HCT116 (cell line): ENCODE measurements around the gene OR10A4. TPM values are rescaled to one million over a fixed set of nuclear protein-coding genes. Genes with fewer than 3 reads are reported as not detected.
A peak's percentile ranks its signal among the peaks of the same experiment; 100 is the strongest.

Experiments
- ATAC-seq: fragments of 200-7000 bp; cut with Tn5 transposase; 2 replicates; pipeline ENCODE4 v1.9.1; 2020; ENCODE audit warnings: mild to moderate bottlenecking, moderate library complexity
- BruUV-seq: library from RNA; stranded (reverse); fragments of 400-500 nt; replicated peaks from 2 replicates; lab custom pipeline; 2021; lab: Mats Ljungman, UMichigan
- CTCF ChIA-PET: fragments of 300-600 bp; sonication (Branson Sonifier 250); formaldehyde crosslinking; loops from one replicate; lab custom pipeline; 2021; ENCODE audit warnings: antibody characterized with exemption; lab: Charles Lee
- POLR2A ChIA-PET: fragments of 300-600, 350-600 bp; sonication (Branson Sonifier 250); formaldehyde crosslinking; loops from one replicate; lab custom pipeline; 2021; ENCODE audit warnings: antibody characterized with exemption; lab: Charles Lee
- RAD21 ChIA-PET, 2 experiments: fragments of 300-600 bp; sonication (Branson Sonifier 250); formaldehyde crosslinking; loops; one replicate each; lab custom pipeline; 2023; ENCODE audit warnings: low total read pairs in 2 of 2; ENCODE audit not compliant: uncharacterized antibody in 2 of 2, unreplicated experiment in 2 of 2, low non-redundant PET in 1 of 2; lab: Charles Lee
- DNase-seq: peaks from one replicate; pipeline ENCODE4 v3.0.0-alpha.2; 2010; ENCODE audit warnings: low read depth, low spot score
- H2AFZ ChIP-seq: fragments of 200-600 bp; shearing (Covaris generic), sonication (generic); 2 replicates; pipeline ENCODE4 v1.6.1; 2017; ENCODE audit warnings: low read depth, mixed run types, mixed read lengths, antibody characterized with exemption, low read length; ENCODE audit not compliant: poor library complexity, severe bottlenecking
- H3K27ac ChIP-seq: 2 replicates; pipeline ENCODE4 v1.5.1; 2012; ENCODE audit warnings: low read depth, low read length
- H3K27me3 ChIP-seq: fragments of 200-600 bp; sonication (generic); 2 replicates; pipeline ENCODE4 v1.6.1; 2016; ENCODE audit warnings: mixed run types, low read length, mixed read lengths; ENCODE audit not compliant: insufficient read depth
- H3K36me3 ChIP-seq, 2 experiments: fragments of 200-500 bp in 1 of 2; fragments of 200-600 bp in 1 of 2; sonication (Bioruptor generic) in 1 of 2; sonication (generic) in 1 of 2; 2 replicates each; pipeline versions ENCODE4 v1.5.1 to v1.6.1; 2014 to 2016; ENCODE audit warnings: low read length in 2 of 2, inconsistent platforms in 1 of 2, mixed read lengths in 1 of 2, mixed run types in 1 of 2; ENCODE audit not compliant: insufficient read depth in 2 of 2, control insufficient read depth in 1 of 2
- H3K4me1 ChIP-seq, 2 experiments: fragments of 200-600 bp in 1 of 2; sonication (generic) in 1 of 2; 2 replicates each; pipeline versions ENCODE4 v1.5.1 to v1.6.1; 2012 to 2017; ENCODE audit warnings: low read length in 2 of 2, inconsistent platforms in 1 of 2, mild to moderate bottlenecking in 1 of 2, mixed read lengths in 1 of 2, mixed run types in 1 of 2, moderate library complexity in 1 of 2; ENCODE audit not compliant: insufficient read depth in 2 of 2, control insufficient read depth in 1 of 2
- H3K4me2 ChIP-seq: fragments of 200-600 bp; sonication (generic); 2 replicates; pipeline ENCODE4 v1.6.1; 2017; ENCODE audit warnings: mixed run types, low read length, mixed read lengths
- H3K4me3 ChIP-seq, 2 experiments: fragments of 200-600 bp in 1 of 2; sonication (generic) in 1 of 2; replicated peaks in 1 of 2; 2 replicates each; pipeline ENCODE4 v1.5.1; 2011 to 2016; ENCODE audit warnings: low read length in 2 of 2, control low read depth in 1 of 2, low read depth in 1 of 2, mild to moderate bottlenecking in 1 of 2, mixed read lengths in 1 of 2, mixed run types in 1 of 2
- H3K79me2 ChIP-seq: fragments of 200-600 bp; sonication (generic); 2 replicates; pipeline ENCODE4 v1.6.1; 2017; ENCODE audit warnings: mild to moderate bottlenecking, mixed run types, low read length, moderate library complexity, mixed read lengths; ENCODE audit not compliant: insufficient read depth
- H3K9ac ChIP-seq: fragments of 200-600 bp; sonication (generic); 2 replicates; pipeline ENCODE4 v1.6.1; 2016; ENCODE audit warnings: low read length, mixed read lengths
- H3K9me2 ChIP-seq: fragments of 200-600 bp; sonication (generic), shearing (Covaris generic); 2 replicates; pipeline ENCODE4 v1.6.1; 2017; ENCODE audit warnings: mixed run types, mild to moderate bottlenecking, moderate library complexity; ENCODE audit not compliant: insufficient read depth
- H3K9me3 ChIP-seq, 2 experiments: fragments of 200-500 bp in 1 of 2; fragments of 200-600 bp in 1 of 2; sonication (Bioruptor generic) in 1 of 2; sonication (generic) in 1 of 2; 2 replicates each; pipeline ENCODE4 v1.6.1; 2014 to 2017; ENCODE audit warnings: low read length in 2 of 2, mixed read lengths in 2 of 2, inconsistent platforms in 1 of 2, low read depth in 1 of 2, mild to moderate bottlenecking in 1 of 2, mixed run types in 1 of 2, moderate library complexity in 1 of 2; ENCODE audit not compliant: control insufficient read depth in 1 of 2, insufficient read depth in 1 of 2
- H4K20me1 ChIP-seq: fragments of 200-600 bp; sonication (generic), shearing (Covaris generic); 2 replicates; pipeline ENCODE4 v1.6.1; 2017; ENCODE audit warnings: mixed run types, mild to moderate bottlenecking, moderate library complexity; ENCODE audit not compliant: insufficient read depth
- CBX3 ChIP-seq: IDR thresholded peaks from 2 replicates; pipeline ENCODE4 v1.6.1; 2012; ENCODE audit warnings: low read depth
- ELF1 ChIP-seq: IDR thresholded peaks from 2 replicates; pipeline ENCODE4 v1.6.1; 2012; ENCODE audit warnings: low read depth, borderline replicate concordance
- FOSL1 ChIP-seq: IDR thresholded peaks from 2 replicates; pipeline ENCODE4 v1.6.1; 2012; ENCODE audit warnings: low read depth
- REST ChIP-seq: IDR thresholded peaks from 2 replicates; pipeline ENCODE4 v1.6.1; 2012; ENCODE audit warnings: low read depth
- SIN3A ChIP-seq: IDR thresholded peaks from 2 replicates; pipeline ENCODE4 v1.6.1; 2012; ENCODE audit warnings: low read depth
- SP1 ChIP-seq: IDR thresholded peaks from 2 replicates; pipeline ENCODE4 v1.6.1; 2012; ENCODE audit warnings: low read depth
- SRF ChIP-seq: IDR thresholded peaks from 2 replicates; pipeline ENCODE4 v1.6.1; 2012; ENCODE audit warnings: low read depth
- TCF7L2 ChIP-seq: IDR thresholded peaks from 2 replicates; pipeline ENCODE4 v1.7.0; 2011; ENCODE audit warnings: borderline replicate concordance, inconsistent platforms; ENCODE audit not compliant: insufficient read depth, insufficient read length; ENCODE audit errors: extremely low read depth
- ZFX ChIP-seq: fragments of 450-650 bp; IDR thresholded peaks from 2 replicates; pipeline ENCODE4 v1.6.1; 2017
- ZNF274 ChIP-seq: fragments of 200-500 bp; sonication (Bioruptor generic); IDR thresholded peaks from 2 replicates; pipeline ENCODE4 v1.6.1; 2014; ENCODE audit warnings: mild to moderate bottlenecking, low read depth, low read length, inconsistent platforms
- intact Hi-C: fragments of 100-400 bp; cut with micrococcal nuclease; formaldehyde crosslinking; loops from 2 replicates; pipeline ENCODE4 v1.10.0; 2022
- total RNA-seq: library from RNA; stranded (reverse); gene quantifications from one replicate; pipeline ENCODE4 v1.2.1, GENCODE V29; 2021; ENCODE audit not compliant: unreplicated experiment

Gene OR10A4
- total RNA-seq, 1 experiment from 2014 or later: not detected

DNA sequence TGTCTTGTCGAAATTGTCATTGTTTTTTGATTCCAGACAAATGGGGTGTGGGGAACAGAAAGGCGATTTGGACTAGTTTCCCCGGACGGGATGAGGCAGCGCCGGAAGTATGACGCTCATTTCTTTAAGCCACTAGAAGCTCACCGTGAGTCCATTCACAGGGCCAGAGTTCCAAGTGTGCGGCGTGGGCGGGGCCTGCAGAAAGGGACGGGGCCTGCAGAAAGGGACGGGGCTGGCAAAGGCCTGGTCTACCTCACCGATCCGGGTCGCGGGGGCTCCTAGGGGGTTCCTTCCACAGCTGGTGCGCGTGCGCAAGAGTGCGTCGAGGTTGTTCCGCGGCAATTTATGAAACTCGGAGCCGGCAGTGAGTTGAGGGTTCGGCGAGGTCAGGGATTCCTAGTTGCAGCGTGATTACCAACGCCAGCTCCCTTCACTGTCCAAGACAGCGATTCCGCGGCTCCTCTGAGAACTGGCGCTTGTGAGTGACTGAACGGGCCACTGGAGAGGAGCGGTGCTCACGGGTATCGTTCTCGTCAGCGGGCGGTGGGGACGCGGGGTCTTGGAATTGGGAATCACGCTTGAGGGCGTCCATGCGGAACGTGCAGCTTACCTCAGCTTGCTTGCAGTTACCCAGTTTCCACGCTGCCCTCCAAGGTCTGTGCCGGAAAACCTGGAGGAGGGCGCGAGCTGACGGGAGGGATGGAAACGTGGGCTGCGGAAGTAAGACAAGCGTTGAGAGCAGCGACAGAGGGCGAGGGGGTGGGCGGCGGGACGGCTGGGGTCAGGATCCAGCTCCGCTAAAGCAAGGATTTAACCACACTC is 50.0 kb downstream of the OR10A4 start, which contains the start of gene ZNF215 (continued):
- TF ChIP-seq REST (no peak), ZFX (peak; percentile 21; the same call in 1 of the 2 replicates), ZNF274 (no peak), SP1 (no peak), FOSL1 (no peak), TCF7L2 (no peak), CBX3 (no peak)

DNA sequence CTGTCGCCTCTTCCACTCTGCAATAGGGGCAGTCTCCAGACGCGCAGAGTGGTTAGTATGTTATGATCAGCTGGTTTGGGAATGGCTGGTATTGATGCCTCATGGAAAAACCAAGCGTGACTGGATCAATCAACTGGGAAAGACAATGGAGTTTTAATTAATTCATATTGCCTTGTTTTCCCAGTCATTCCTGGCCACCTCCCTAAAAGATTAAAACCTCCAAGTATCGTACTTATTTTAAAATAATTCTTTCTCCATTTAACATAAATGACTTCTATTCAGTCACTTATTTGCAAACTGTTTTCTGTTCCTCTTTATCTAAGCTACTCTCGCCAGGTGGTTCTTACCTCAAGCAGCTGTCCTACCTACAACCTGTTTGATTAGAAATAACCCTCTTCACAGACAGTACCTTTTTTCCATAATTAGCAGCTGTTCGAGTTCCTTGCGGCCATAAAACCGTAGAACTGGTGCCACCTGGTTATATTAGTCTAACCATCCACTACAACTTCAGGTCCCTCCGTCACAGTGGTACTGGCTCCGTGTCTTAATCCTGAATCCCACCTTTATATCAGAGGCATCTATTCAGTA is 50.7 kb downstream of the OR10A4 start:
- ChIA-PET POLR2A (interaction anchor here (0.8 kb wide), 1 partner anchor 12 kb away, joined by 3 read pairs; no protein-coding TSS in a partner anchor), RAD21 (no interaction called here), CTCF (no interaction called here)
- intact Hi-C loops: no loop called here
- peaks cover 11 to 15% of the 10 kb centered on the region in 2 experiments for H3K4me1 ChIP-seq
- H3K79me2 ChIP-seq: peaks cover 48% of the 10 kb centered on the region
- BruUV-seq: no TSS peak
- H4K20me1 ChIP-seq: no peaks in the 10 kb centered on the region
- H3K4me2 ChIP-seq: peak overlapping the region; percentile 78
- H3K36me3 ChIP-seq: no peaks in the 10 kb centered on the region; a peak in 1 of 4 replicates
- DNase-seq (peak; percentile 10), ATAC-seq (peak; percentile 35; the same call in 1 of the 2 replicates)
- TF ChIP-seq ZNF274: no peak
- peak; percentile 8; the same call in 1 of the 2 replicates for TF ChIP-seq SIN3A
- no peak for TF ChIP-seq SRF
- TF ChIP-seq ELF1: no peak
- peak overlapping the region; percentile 37 for H2AFZ ChIP-seq
- peak overlapping the region; percentile 86 for H3K9ac ChIP-seq
- H3K4me3 ChIP-seq: peak overlapping the region; percentile 78 to 93
- peak overlapping the region; percentile 89 for H3K27ac ChIP-seq
- H3K27me3 ChIP-seq: no peaks in the 10 kb centered on the region
- no peaks in the 10 kb centered on the region for H3K9me3 ChIP-seq
- H3K9me2 ChIP-seq: no peaks in the 10 kb centered on the region

Other genes starting within 250 kb of the OR10A4 start
- 0.30 TPM for gene DCHS1, start 220.8 kb upstream of the OR10A4 start, total RNA-seq
- 75.0 TPM for gene MRPL17, start 193.3 kb upstream of the OR10A4 start, total RNA-seq
- gene OR2AG2, start 104.6 kb upstream of the OR10A4 start, total RNA-seq: 0.07 TPM
- not detected for gene OR2AG1, start 93.6 kb upstream of the OR10A4 start, total RNA-seq
- 0.22 TPM for gene OR6A2, start 76.9 kb upstream of the OR10A4 start, total RNA-seq
- not detected for gene OR10A5, start 30.9 kb upstream of the OR10A4 start, total RNA-seq
- gene OR10A2, start 13.6 kb upstream of the OR10A4 start, total RNA-seq: not detected
- 0.20 TPM for gene OR2D2, start 15.9 kb downstream of the OR10A4 start, total RNA-seq
- not detected for gene OR2D3, start 44.4 kb downstream of the OR10A4 start, total RNA-seq
- 9.9 TPM for gene ZNF215, start 49.8 kb downstream of the OR10A4 start, total RNA-seq
- gene ZNF214, start 143.7 kb downstream of the OR10A4 start, total RNA-seq: 2.1 TPM
- 0.49 TPM for gene NLRP14, start 143.9 kb downstream of the OR10A4 start, total RNA-seq
- gene RBMXL2, start 212.4 kb downstream of the OR10A4 start, total RNA-seq: 0.12 TPM